Fibroblast of lung (primary cell): ENCODE data around the gene FUCA1.

Source experiments
- EZH2 ChIP-seq: IDR thresholded peaks from 2 replicates; pipeline ENCODE4 v1.5.1; 2012; ENCODE audit warnings: low read length, control low read depth, mild to moderate bottlenecking; ENCODE audit errors: missing control alignments
- TF ChIP-seq, protein P1 (sequence below), 2 donors: IDR thresholded peaks in 1 of 2; conservative IDR thresholded peaks in 1 of 2; 1 replicate in 1 of 2; 2 replicates in 1 of 2; pipeline ENCODE4 v1.5.1; 2011 to 2012; ENCODE audit warnings: low read length in 2 of 2, control low read depth in 1 of 2, inconsistent platforms in 1 of 2, low read depth in 1 of 2, mild to moderate bottlenecking in 1 of 2

DNA sequence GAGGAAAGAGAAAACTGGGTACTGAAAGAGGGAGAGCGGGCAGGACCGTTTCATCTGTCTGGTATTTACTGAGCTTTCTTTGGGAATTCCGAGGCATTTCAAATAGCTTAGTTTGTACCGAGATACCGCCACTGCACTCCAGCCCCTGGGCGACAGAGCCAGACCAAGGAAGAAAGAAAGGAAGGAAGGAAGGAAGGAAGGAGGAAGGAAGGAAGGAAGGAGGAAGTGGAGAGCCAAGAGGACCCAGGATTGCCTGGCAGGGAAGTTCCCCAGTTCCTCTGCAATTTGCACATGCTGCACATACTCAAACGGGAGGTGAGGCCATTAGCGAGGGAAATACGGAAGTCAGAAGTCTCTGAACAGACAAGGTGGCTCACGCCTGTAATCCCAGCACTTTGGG, 961 bp upstream of the FUCA1 start:
- TF ChIP-seq, protein P1, sequence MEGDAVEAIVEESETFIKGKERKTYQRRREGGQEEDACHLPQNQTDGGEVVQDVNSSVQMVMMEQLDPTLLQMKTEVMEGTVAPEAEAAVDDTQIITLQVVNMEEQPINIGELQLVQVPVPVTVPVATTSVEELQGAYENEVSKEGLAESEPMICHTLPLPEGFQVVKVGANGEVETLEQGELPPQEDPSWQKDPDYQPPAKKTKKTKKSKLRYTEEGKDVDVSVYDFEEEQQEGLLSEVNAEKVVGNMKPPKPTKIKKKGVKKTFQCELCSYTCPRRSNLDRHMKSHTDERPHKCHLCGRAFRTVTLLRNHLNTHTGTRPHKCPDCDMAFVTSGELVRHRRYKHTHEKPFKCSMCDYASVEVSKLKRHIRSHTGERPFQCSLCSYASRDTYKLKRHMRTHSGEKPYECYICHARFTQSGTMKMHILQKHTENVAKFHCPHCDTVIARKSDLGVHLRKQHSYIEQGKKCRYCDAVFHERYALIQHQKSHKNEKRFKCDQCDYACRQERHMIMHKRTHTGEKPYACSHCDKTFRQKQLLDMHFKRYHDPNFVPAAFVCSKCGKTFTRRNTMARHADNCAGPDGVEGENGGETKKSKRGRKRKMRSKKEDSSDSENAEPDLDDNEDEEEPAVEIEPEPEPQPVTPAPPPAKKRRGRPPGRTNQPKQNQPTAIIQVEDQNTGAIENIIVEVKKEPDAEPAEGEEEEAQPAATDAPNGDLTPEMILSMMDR (conservative IDR thresholded peaks at IDR 0.05 in 1 of 2, IDR thresholded peaks at IDR 0.05 in 1 of 2; ENCODE audit: low read depth in 1 of 2, low read length in 2 of 2): no peak
- no peak for TF ChIP-seq EZH2
